Smooth muscle cell (in vitro differentiated cells): ENCODE results near the gene FGF6. TPM values are rescaled to one million over a fixed set of nuclear protein-coding genes. Genes with fewer than 3 reads are reported as not detected.

ENCODE experiments used
- DNase-seq: peaks from one replicate; lab custom pipeline; 2025; ENCODE audit not compliant: unreplicated experiment; lab: John Stamatoyannopoulos, UW
- H2AFZ ChIP-seq: fragments of 200-600 bp; sonication (generic); 2 replicates; pipeline ENCODE4 v1.6.0; 2016; ENCODE audit warnings: antibody characterized with exemption, low read depth, mild to moderate bottlenecking
- H3F3A ChIP-seq: fragments of 200-600 bp; sonication (generic); 2 replicates; pipeline ENCODE4 v1.6.0; 2017; ENCODE audit warnings: antibody characterized with exemption, low read depth
- H3K27ac ChIP-seq: fragments of 200-600 bp; sonication (generic); 2 replicates; pipeline ENCODE4 v1.5.1; 2016; ENCODE audit warnings: low read depth, mild to moderate bottlenecking
- H3K27me3 ChIP-seq: fragments of 200-600 bp; sonication (generic); 2 replicates; pipeline ENCODE4 v1.6.1; 2016; ENCODE audit warnings: low read depth, mild to moderate bottlenecking
- H3K36me3 ChIP-seq: fragments of 200-600 bp; sonication (generic); 2 replicates; pipeline ENCODE4 v1.5.1; 2016; ENCODE audit warnings: low read depth
- H3K4me1 ChIP-seq: fragments of 200-600 bp; sonication (generic); 2 replicates; pipeline ENCODE4 v1.5.1; 2016; ENCODE audit warnings: low read depth
- H3K4me2 ChIP-seq: fragments of 200-600 bp; sonication (generic); 2 replicates; pipeline ENCODE4 v1.6.0; 2016; ENCODE audit warnings: mild to moderate bottlenecking
- H3K4me3 ChIP-seq: fragments of 200-600 bp; sonication (generic); 2 replicates; pipeline ENCODE4 v1.5.1; 2016; ENCODE audit warnings: mild to moderate bottlenecking
- H3K79me2 ChIP-seq: fragments of 200-600 bp; sonication (generic); 2 replicates; pipeline ENCODE4 v1.6.0; 2016; ENCODE audit warnings: low read depth, mild to moderate bottlenecking
- H3K9ac ChIP-seq: fragments of 200-600 bp; sonication (generic); 2 replicates; pipeline ENCODE4 v1.6.0; 2016; ENCODE audit warnings: low read depth
- H3K9me3 ChIP-seq: fragments of 200-600 bp; sonication (generic); replicated peaks from 2 replicates; pipeline ENCODE4 v1.5.1; 2016; ENCODE audit warnings: low read depth
- H4K20me1 ChIP-seq: fragments of 200-600 bp; sonication (generic); 2 replicates; pipeline ENCODE4 v1.6.0; 2016; ENCODE audit warnings: low read depth
- CTCF ChIP-seq: fragments of 200-600 bp; sonication (generic); IDR thresholded peaks from 2 replicates; pipeline ENCODE4 v1.5.1; 2017; ENCODE audit warnings: borderline replicate concordance, mild to moderate bottlenecking, antibody characterized with exemption; ENCODE audit not compliant: insufficient read depth, poor library complexity, severe bottlenecking
- WGBS: methylation state at CpG from one replicate; pipeline ENCODE4 v1.1.7; 2016; ENCODE audit warnings: low lambda C conversion rate; 5-methylcytosine and 5-hydroxymethylcytosine counted together
- polyA plus RNA-seq: library from polyadenylated mRNA; unstranded; fragments of >200 nt; fragmentation: Nextera tagmentation; extraction: Ambion mirVana; gene quantifications from 2 replicates; pipeline ENCODE4 v1.2.1, GENCODE V29; 2016
- total RNA-seq: library from RNA; depleted of rRNA; stranded (reverse); fragments of >200 nt; gene quantifications from 2 replicates; pipeline ENCODE4 v1.2.3, GENCODE V29; 2014

FGF6 gene
- total and polyA plus RNA-seq, 2 experiments from 2014 or later: not detected

GRCh38 chr12:4486980-4487379, 41.4 kb upstream of the FGF6 start:
- WGBS: 98% methylated on average over 2 of the region's 2 CpGs
- H3K9me3 ChIP-seq: no peaks in the 10 kb centered on the region

GRCh38 chr12:4486049-4486699, 40.6 kb upstream of the FGF6 start:
- H4K20me1 ChIP-seq: no peaks in the 10 kb centered on the region
- H3K27me3 ChIP-seq: no peaks in the 10 kb centered on the region
- TF ChIP-seq CTCF: no peak
- H3K27ac ChIP-seq: no peak overlapping the region
- no peaks in the 10 kb centered on the region for H3K9me3 ChIP-seq
- no peak for DNase-seq
- WGBS: 78% methylated on average over 4 of the region's 4 CpGs
- H3K4me1 ChIP-seq: no peaks in the 10 kb centered on the region
- H3K9ac ChIP-seq: no peak overlapping the region
- H3K36me3 ChIP-seq: peaks cover 7% of the 10 kb centered on the region
- no peaks in the 10 kb centered on the region for H3K79me2 ChIP-seq
- H3K4me3 ChIP-seq: no peak overlapping the region
- no peak overlapping the region for H2AFZ ChIP-seq
- H3K4me2 ChIP-seq: no peak overlapping the region
- no peaks in the 10 kb centered on the region for H3F3A ChIP-seq

More at GRCh38 chr12:4486980-4487379, 41.4 kb upstream of the FGF6 start:
- no peaks in the 10 kb centered on the region for H3F3A ChIP-seq
- no peaks in the 10 kb centered on the region for H3K79me2 ChIP-seq
- DNase-seq: no peak
- peaks cover 7% of the 10 kb centered on the region for H3K36me3 ChIP-seq
- H3K9ac ChIP-seq: no peak overlapping the region
- no peaks in the 10 kb centered on the region for H3K4me1 ChIP-seq
- H4K20me1 ChIP-seq: no peaks in the 10 kb centered on the region
- TF ChIP-seq CTCF: no peak
- H3K4me2 ChIP-seq: no peak overlapping the region
- no peak overlapping the region for H3K27ac ChIP-seq
- no peaks in the 10 kb centered on the region for H3K27me3 ChIP-seq
- H2AFZ ChIP-seq: no peak overlapping the region
- H3K4me3 ChIP-seq: no peak overlapping the region

- Histone ChIP-seq H3K4me3 (no peak overlapping the region), H3K27me3 (no peaks in the 10 kb centered on the region), H3K79me2 (no peaks in the 10 kb centered on the region), H3K9me3 (no peaks in the 10 kb centered on the region), H4K20me1 (no peaks in the 10 kb centered on the region), H3K4me1 (no peaks in the 10 kb centered on the region), H2AFZ (no peak overlapping the region), H3K9ac (no peak overlapping the region), H3F3A (no peaks in the 10 kb centered on the region), H3K36me3 (peaks cover 2% of the 10 kb centered on the region), H3K27ac (no peak overlapping the region), H3K4me2 (no peak overlapping the region)
- TF ChIP-seq CTCF: no peak
- 90% methylated on average over 4 of the region's 4 CpGs for WGBS
- no peak for DNase-seq
Measured at GRCh38 chr12:4483885-4484823, 38.5 kb upstream of the FGF6 start.
